ENCODE results near the gene MARCKSL1.
"Not testable (repeated sequence)": the region's sequence is repeated elsewhere in the genome, so short reads cannot be mapped to it uniquely, and the experiment has no call there.

MARCKSL1 gene

GRCh38 chr1:32331549-32331948 is 4.5 kb downstream of the MARCKSL1 start:
- no peak for FAIRE-seq

GRCh38 chr1:32330558-32331151 is 5.4 kb downstream of the MARCKSL1 start:
- FAIRE-seq = no peak

GRCh38 chr1:32329931-32330466 is 6.0 kb downstream of the MARCKSL1 start:
- no peak for FAIRE-seq

- no peak for FAIRE-seq
Measured at GRCh38 chr1:32327204-32327603, 8.8 kb downstream of the MARCKSL1 start.

GRCh38 chr1:32321712-32322291 is 14.2 kb downstream of the MARCKSL1 start:
- no peak for FAIRE-seq

- no peak for FAIRE-seq
Measured at GRCh38 chr1:32318127-32318869, 17.7 kb downstream of the MARCKSL1 start.

GRCh38 chr1:32316903-32317277 is 19.1 kb downstream of the MARCKSL1 start:
- no peak for FAIRE-seq

- FAIRE-seq = no peak
Measured at GRCh38 chr1:32311709-32312393, 24.2 kb downstream of the MARCKSL1 start.

- FAIRE-seq = no peak
Measured at GRCh38 chr1:32309960-32310359, 26.1 kb downstream of the MARCKSL1 start.

GRCh38 chr1:32307324-32307723 is 28.7 kb downstream of the MARCKSL1 start:
- no peak for FAIRE-seq

GRCh38 chr1:32305310-32305709 is 30.7 kb downstream of the MARCKSL1 start:
- no peak for FAIRE-seq

GRCh38 chr1:32303997-32304622 is 31.9 kb downstream of the MARCKSL1 start:
- no peak for FAIRE-seq

- no peak for FAIRE-seq
Measured at GRCh38 chr1:32303358-32303757, 32.7 kb downstream of the MARCKSL1 start.

- no peak for FAIRE-seq
Measured at GRCh38 chr1:32299327-32299726, 36.7 kb downstream of the MARCKSL1 start.

- not testable (repeated sequence) for FAIRE-seq
Measured at GRCh38 chr1:32298211-32298610, 37.8 kb downstream of the MARCKSL1 start.

GRCh38 chr1:32291708-32292538 is 44.1 kb downstream of the MARCKSL1 start, which contains the start of gene HDAC1:
TSS of gene HDAC1 (plus strand) at chr1:32292083. CDS start at chr1:32292170, 87 bp downstream.
- peak; percentile 30 for FAIRE-seq

GRCh38 chr1:32291145-32291707 is 44.8 kb downstream of the MARCKSL1 start:
- FAIRE-seq = peak; percentile 60

GRCh38 chr1:32289256-32289655 is 46.8 kb downstream of the MARCKSL1 start:
- FAIRE-seq = no peak

- FAIRE-seq = no peak
Measured at GRCh38 chr1:32286763-32287162, 49.3 kb downstream of the MARCKSL1 start.

- FAIRE-seq = no peak
Measured at GRCh38 chr1:32285658-32286057, 50.4 kb downstream of the MARCKSL1 start.

- FAIRE-seq = not testable (repeated sequence)
Measured at GRCh38 chr1:32284777-32285176, 51.3 kb downstream of the MARCKSL1 start.

Data from islet of Langerhans (tissue), 1 donor.